ENCODE measurements around the gene ADK.

- TF ChIP-seq CTCF (conservative IDR thresholded peaks at IDR 0.05; ENCODE audit: low read length): no peak
- no peak for TF ChIP-seq EZH2phosphoT487 (IDR thresholded peaks at IDR 0.05; ENCODE audit: borderline replicate concordance)
Measured at GRCh38 chr10:74373059-74373458, 222.0 kb downstream of the ADK start.

Data from Loucy (cell line).